ENCODE data around the gene TSTD1.
"Not testable (repeated sequence)": the region's sequence is repeated elsewhere in the genome, so short reads cannot be mapped to it uniquely, and the experiment has no call there.

Gene TSTD1

DNA sequence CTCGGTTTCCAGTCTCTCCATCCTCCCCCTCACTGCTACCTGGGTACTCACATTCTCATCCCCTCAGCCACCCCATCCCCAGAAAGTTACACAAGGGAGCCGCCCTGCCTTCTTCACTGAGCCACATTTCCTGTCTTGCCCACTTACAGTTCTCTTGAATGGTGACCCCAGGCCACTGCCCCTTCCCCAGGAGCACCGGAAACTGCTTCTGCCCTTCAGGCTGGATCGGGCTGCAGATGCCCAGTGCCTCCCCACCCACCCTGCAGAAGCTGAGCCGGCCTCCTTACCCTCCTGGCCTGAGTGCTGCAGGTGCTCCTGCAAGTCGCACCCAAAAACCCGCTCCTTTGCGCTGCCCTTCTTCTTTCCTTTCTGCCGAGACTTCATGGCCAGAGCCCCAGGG lies 30.5 kb upstream of the TSTD1 start:
- in situ Hi-C loops (cut with MboI; ENCODE audit: low sequenced_read_pairs), result no loop called here

DNA sequence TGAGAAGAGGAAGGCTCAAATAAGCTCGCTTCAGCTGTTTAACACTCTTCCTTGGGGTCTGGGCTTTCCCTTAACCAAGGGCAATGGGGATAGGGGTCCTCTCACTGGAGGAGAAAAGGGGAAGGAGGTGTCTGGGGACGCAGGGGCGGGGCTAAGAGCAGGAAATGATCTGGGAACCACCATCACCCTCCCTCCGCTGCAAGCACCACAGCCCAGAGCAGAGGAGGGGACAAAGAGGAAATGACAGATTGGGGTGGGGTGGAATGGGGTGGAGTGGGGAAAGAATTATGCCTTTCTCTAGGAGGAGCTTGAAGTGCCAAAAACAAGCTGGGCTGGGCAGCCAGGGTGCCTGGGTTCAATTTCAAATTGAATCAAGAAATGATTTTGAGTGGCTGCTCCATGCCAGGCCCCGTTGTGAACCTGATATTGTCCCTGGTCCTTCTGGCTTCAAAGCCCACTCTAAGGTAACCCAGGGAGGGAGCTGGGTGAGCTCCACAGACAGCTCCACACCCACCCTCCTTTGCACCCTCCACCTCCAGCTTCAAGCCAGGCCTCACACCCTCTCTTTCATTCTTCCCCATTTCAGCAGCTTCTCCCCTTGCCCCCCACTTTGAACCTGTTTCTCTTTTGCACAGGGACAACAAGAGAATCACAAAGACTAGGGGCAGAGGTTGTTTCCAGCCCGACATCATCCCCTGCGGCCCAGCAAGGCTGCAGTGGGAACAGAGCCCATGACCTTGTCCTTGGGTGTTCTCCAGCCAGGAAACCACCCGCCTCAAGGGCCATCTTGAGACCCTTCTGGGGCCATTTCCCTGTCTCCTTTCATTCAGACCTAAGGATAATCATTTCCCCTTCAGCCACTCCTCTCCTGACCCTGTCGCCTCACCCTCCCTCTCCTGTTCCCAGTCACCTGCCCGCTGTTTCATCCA lies 29.8 kb upstream of the TSTD1 start:
- in situ Hi-C loops (cut with MboI; ENCODE audit: low sequenced_read_pairs), result no loop called here

DNA sequence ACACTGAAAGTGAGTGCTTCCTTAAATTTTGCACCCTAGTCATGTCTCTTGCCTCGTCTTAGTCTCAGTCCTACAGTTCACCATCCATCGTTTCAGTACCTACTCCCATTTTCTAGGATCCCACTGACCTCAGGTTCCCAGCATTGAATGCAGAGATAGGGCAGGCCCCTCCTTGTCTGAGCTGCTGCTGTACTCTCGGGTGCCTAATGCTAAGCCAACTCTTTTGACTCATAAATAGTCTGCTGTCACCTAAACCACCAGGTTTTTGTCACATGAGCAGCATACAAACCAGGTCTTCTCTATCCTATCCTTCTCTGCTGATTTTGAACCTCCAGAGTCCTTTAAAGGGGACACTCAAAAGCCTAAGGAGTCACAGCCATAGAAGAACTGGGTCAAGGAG lies 27.9 kb upstream of the TSTD1 start:
- in situ Hi-C loops (cut with MboI; ENCODE audit: low sequenced_read_pairs), result no loop called here

DNA sequence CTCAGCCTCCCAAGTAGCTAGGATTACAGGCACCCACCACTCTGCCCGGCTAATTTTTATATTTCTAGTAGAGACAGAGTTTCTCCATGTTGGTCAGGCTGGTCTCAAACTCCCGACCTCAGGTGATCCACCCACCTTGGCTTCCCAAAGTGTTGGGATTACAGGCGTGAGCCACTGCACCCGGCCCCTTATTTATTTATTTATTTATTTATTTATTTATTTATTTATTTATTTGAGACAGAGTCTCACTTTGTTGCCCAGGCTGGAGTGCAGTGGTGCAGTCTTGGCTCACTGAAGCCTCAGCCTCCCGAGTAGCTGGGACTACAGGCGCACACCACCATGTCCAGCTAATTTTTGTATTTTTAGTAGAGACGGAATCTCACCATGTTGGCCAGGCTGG lies 26.9 kb upstream of the TSTD1 start:
- in situ Hi-C loops (cut with MboI; ENCODE audit: low sequenced_read_pairs), result not testable (repeated sequence)

DNA sequence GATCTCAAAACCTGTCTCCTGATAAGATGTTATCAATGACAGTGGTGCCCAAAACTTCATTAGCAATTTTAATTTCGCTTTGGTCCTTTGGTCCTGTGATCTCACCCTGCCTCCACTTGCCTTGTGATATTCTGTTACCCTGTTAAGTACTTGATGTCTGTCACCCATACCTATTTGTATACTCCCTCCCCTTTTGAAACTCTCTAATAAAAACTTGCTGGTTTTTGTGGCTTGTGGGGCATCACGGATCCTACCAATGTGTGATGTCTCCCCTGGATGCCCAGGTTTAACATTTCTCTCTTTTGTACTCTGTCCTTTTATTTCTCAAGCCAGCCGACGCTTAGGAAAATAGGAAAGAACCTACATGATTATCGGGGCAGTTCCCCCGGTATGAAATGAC lies 25.2 kb upstream of the TSTD1 start:
- in situ Hi-C loops (cut with MboI; ENCODE audit: low sequenced_read_pairs), result not testable (repeated sequence)

DNA sequence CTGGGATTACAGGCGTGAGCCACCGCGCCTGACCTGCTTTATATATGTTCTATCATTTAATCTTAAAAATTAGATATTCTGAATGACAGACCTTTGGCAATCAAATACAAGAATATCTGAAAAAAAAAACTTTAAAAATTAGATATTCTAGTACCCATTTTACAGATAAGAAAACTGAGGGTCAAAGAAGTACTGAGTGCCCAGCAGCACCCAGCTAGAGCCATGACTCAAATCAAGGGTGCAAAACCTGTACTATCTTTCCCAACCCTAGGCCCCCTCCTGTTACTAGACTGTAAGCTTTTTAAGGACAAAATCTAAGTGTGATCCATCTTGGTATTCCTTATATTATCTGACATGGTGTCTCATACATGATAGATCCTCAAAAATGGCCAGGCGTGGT lies 22.7 kb upstream of the TSTD1 start:
- in situ Hi-C loops (cut with MboI; ENCODE audit: low sequenced_read_pairs), result no loop called here

DNA sequence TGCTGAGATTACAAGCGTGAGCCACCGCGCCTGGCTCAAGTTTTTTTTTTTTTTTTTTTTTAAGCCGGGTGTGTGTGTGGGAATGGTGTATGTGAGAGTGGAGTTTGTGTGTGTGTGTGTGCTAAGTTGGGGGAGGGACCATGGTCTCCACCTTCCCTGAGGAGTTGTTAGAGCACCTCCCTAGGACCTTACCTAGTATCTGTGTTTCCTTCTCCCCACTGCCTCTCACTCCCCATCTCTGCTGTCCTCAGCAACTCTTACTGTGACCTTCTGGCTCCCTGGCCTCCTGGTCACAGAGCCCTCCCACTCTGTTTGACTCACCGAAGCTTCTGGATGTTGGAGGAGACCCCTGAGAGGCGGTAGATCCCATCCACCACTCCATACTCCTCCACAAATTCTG lies 20.5 kb upstream of the TSTD1 start:
- in situ Hi-C loops (cut with MboI; ENCODE audit: low sequenced_read_pairs), result no loop called here

DNA sequence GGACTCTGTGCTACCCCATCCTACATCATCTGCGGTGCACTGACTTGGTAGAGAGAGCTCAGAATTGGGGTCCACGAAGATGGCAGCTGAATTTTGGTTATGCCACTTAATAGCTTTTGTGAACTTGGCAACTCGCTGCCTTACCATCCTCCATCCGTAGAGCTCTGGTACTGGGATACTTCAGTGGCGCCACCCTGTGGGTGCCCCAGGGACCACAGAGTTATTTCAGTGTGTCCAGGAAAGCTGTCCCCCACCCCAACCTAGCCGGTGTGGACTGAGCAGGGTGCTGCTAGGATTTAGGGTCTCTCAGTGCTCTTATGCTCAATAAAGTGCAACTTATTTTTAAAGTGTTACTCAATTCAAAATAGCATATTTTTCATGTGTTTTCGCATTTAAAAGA lies 16.0 kb upstream of the TSTD1 start:
- in situ Hi-C loops (cut with MboI; ENCODE audit: low sequenced_read_pairs), result no loop called here

DNA sequence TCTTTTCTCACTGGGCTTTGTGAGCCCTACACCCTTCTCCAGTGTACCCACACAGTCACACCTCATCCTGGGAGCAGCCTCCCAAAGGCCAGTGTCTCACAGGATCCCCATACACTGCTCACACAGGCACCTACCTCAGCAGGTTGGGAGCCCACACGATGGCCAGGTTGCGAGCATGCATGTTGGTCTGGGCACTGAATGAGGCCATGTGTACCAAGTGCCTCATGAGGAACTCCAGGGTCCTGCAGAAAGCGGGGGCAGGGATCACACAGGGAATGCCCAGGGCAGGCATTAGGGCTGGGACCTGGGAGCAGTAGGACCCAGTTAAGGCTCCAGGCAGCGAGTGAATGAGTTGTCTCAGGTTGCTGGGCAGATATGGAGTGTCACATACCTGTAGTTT lies 15.5 kb upstream of the TSTD1 start:
- in situ Hi-C loops (cut with MboI; ENCODE audit: low sequenced_read_pairs), result no loop called here

DNA sequence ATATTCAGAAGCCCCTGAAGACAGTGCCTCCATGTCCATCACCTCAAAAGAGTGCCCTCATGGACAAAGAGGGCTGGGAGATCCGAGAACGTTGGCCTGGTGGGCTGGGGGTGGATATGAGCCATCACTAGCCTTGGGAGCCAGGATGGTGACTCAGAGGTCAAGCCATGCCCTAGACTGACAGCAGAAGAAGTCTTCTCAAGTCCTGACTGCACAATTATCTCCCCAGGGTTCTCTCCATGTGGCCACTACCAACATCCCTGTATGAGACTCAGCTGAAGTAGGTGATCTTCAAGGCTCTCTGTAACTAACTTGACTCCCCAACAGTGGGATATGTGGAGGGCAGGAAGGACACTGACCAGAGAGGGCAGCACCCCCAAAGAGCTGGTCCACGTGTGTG lies 14.1 kb upstream of the TSTD1 start:
- in situ Hi-C loops (cut with MboI; ENCODE audit: low sequenced_read_pairs), result no loop called here

DNA sequence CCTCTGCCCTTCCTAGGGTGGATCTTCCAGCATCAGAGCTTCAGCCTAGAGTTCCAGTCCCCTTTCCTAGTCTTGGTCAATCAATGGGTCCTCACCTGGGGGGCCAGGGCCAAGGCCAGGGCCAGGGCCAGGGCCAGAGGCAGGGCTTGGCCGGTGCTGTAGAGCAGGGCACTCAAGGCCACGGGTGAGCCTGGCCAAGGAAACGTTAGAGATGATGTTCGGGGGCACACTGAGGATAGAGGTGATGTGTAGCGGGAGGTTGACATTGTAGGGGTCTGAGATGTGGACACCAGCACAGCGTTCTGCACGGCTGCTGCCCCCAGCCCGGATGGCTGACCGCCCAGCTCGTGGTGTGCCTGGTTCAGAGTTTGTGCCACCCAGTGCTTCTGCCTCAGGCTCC lies 12.5 kb upstream of the TSTD1 start:
- in situ Hi-C loops (cut with MboI; ENCODE audit: low sequenced_read_pairs), result no loop called here

DNA sequence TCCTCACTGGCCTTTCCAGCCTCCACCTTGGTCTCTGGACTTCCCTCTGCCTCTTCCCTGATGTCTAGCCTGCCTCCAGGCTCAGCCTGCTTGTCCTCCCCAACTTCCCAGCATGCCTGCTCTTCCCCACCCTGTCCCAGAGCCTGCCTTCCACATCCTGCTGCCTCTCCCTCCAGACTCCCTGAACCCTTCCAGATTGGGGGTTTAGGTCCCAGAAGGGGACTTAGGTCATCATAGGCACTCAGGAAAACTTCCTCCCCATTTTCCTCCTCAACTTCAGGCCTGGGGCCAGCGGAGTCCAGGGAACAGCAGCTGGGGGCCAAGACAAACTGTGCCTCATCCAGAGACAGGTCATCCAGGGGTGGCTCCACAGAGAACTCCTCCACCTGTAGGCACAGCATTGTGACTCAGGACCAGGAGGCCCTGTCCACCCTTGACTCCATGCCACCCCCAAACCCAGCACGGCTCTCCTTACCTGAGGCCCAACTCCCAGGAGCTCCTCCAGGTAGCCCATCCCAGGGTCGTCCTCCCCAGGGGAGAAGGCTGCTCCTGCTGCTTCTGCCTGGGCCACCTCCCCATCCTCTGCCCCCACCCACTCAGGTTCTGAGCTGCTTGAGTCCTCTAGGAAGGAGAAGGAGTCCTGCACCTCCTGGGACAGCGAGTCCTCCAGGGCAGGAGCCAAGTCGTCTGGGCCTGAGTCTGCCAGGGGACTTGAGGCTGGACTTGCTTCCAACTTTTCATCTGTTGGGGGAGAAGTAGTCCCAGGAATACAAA lies 10.4 kb upstream of the TSTD1 start:
- in situ Hi-C loops (cut with MboI; ENCODE audit: low sequenced_read_pairs), result no loop called here

DNA sequence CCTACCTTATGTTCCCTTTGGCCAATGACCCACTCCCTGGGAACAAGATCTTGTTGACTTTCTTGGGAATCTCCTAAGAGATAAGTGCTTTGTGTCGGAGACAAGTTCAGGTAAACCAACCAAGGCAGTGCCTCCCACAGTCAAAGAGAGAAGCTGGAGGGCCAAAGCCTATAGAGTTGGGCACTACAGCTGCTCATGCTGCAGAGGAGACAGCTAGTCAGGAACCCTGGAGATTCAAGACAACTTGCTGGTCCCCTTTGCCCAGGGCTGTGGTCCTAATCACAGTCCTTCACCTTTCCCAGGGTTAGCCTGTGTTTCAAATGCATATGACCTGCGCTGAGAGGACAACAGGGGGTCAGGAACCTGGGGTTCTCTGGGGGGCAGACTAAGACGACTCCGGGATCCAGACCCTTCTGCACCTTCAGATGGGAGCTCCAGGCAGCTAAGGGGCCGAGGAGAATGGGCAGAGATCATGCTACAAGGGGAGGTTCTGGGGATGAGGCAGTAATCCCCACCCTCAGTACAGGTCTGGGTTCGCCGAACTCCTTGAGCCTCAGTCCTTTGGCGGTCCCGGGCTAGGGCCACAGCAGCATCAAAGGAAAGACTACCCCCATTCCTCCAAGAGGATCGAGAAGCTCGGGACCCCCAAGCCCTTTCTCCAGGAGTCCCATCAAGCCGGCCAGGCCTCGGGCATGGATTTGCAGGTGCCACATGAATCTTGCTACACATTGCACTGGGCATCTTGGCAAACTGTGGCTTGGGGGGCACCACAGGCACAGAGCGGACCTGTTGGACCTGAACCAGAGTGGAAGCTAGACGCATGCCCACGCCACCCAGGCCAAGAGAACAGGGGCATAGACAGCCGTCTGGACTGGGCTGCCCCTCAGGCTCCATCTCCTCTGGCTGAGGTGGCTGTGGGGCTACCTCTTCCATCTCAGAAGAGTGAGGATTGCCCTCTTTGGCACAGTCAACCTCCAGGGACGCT lies 9.0 kb upstream of the TSTD1 start:
- in situ Hi-C loops (cut with MboI; ENCODE audit: low sequenced_read_pairs), result no loop called here

DNA sequence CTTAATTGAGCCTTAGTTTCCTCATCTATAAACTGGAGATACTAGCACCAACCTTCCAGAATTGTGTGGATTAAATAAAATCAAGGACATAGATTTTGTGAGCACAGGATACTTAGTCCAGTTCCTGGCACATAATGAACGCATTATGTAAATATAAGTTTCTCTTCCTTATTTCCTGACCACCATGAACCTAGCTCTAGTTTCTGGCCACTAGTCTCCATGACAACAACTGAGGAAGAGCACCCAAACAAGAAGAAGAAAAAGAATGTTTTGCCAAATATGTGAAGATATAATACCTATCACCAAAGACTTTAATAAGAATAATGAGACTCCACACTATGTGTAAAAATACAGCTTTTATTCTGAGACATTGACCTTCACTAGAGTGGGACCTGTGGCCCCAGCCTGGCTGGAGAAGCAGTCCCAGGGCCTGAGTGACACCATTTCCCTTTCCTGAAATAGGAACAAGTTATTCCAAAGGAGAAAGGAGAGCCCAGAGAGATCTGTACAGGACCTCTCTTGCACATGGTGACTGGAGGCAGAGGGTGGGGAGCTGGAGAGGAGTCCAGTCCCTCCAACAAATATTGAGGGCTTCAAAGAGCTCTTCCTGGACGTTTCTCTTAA lies 8.0 kb upstream of the TSTD1 start:
- in situ Hi-C loops (cut with MboI; ENCODE audit: low sequenced_read_pairs), result no loop called here

DNA sequence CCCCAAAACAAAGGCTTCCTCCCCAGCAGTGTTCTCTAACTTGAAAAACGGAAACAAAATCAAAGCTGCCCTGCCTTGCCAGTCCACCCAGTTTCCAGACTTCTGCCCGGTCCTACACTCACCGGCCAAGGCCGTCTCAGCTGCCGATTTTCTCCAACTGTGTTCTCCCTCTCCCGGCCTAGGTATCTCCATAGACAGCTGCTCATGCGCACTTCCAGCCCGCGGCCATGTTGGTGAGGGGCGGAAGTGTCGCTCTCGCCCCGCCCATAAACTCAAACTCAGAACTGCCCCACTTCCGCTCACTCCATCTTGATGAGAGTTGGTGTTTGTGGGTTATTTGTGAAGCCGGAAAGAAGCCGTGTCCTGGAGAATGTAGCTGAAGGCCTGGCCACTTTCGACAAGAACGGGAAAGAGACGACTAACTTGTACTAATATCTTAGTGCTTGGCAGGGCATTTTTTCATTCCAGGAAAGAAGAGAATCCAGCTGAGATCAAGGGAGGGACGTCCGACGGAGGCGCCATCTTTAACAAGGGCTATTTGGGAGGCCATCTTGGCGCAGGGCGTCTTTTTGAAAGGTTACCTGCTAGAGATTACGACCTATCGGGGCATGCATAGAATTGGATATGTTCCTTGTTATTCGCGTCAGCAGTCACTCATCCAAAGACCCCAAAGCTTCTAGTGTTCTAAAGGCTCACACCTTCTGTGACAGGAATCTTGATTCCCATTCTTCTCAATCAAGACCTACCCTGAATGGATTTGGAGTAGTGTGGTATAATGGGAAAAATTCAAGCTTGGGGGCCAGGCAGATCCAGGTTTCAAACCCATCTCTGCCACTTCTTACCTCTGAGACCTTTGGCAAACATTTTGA lies 7.2 kb upstream of the TSTD1 start, which contains the start of gene USF1:
Gene USF1, minus strand, starts transcription at position 242 of the 869 bp plus-strand sequence. CDS start 2,702 bp downstream, outside the sequence.
- in situ Hi-C loops (cut with MboI; ENCODE audit: low sequenced_read_pairs), result no loop called here

DNA sequence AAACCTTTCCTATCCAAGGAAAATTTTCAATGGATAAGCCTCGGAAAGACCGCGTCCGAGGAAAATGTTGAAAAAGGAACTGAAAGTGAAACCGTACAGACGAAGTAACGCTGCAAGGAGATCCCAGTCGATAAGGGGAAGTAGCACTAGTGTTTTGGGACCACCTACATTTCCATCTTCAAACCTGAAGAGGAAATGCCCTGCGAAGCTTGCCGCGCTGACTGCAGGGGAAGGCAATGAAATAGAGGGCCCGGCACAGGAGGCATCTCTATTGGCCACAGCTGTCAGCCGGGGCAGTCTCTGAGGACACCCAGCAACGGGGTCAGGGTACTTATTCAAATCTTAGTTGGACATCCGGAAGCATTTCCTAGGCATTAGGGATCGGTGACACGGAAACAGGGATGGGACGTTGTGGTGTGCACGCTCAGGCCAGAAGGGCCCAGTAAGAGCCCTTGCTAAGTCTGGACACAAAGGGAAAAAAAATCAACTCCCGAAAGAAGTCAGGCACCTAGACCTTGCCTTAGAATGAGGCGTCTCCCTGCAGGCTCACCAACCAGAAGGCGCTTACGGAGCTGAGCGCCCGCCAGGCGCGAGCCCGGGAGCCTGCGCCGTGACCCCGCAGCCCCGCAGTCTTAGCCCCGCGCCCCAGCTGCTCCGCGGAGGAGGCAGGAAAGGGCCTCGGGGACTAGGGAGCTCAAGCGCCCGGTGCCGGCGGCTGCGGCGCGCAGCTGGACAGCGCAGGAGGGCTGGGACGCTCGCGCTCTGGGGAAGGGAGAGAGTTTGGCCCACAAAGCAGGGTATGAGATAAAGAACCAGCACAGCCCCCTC lies 6.4 kb upstream of the TSTD1 start:
- in situ Hi-C loops (cut with MboI; ENCODE audit: low sequenced_read_pairs), result no loop called here

DNA sequence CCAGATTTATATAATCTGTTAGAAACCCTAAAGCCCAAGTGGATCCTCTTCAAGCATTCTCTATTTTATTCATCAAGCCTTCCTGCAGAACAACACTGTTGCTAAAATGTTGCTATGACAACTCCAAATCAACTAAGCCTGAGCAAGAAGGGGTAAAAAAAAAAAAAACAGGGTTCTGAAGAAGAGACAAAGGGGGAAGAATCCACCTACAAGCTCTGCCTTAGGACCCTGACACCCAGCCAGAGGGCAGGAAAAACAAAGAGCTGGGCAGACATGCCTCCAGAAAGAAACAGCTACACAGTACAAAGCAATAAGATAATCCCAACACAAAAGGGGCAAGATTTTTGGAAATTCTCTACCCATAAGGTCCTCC lies 5.8 kb upstream of the TSTD1 start:
- in situ Hi-C loops (cut with MboI; ENCODE audit: low sequenced_read_pairs), result no loop called here

DNA sequence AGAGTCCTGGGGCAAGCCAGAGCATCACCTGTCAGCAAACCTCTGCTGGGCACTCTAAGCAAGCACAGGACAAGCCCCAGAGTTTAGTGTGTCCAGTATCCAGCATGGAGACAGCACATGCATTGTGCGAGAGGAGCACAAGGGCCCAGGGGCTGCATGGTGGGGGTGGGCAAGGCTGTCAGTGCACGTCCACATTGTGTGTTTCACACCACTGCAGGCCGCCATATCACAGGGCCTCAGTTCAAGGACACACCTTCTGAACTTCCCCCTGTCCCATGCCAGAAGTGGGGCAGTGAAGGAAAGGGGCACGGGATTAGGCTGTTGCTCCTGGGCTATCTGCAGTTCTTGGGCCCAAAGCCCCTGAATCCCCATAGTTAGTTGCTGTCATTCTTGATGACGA lies 782 bp upstream of the TSTD1 start:
- in situ Hi-C loops (cut with MboI; ENCODE audit: low sequenced_read_pairs), result no loop called here

DNA sequence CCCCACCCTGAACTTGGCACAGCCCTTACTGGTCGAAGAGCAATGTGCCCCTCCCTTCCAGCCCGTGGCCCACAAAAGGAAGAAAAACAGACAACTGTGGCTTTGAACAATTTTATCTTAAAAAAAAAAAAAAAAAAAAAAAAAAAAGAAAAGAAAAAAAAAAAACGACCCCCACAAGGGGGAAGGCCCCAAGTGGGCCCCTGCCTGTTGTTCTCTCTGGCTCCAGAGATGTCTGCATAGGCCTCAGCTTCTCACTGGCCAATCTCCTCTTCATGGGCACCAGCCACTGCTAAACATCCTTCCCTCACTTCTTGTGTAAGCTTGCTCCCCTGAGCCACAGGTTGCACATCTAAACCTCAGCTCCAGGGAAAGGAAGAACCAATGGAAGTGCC lies 386 bp upstream of the TSTD1 start:
- in situ Hi-C loops (cut with MboI; ENCODE audit: low sequenced_read_pairs), result no loop called here
